Activated CD8-positive, alpha-beta memory T cell treated with anti-CD3 and anti-CD28 coated beads for 36 hours (primary cell): ENCODE measurements around the gene USP2. TPM values are rescaled to one million over a fixed set of nuclear protein-coding genes. Genes with fewer than 3 reads are reported as not detected.

ENCODE experiments used
- CTCF ChIA-PET: fragments of 350-600 bp; sonication (Branson Sonifier 250); formaldehyde crosslinking; loops from one replicate; lab custom pipeline; 2021; ENCODE audit warnings: antibody characterized with exemption; lab: Charles Lee
- POLR2A ChIA-PET: fragments of 350-600 bp; sonication (Branson Sonifier 250); formaldehyde crosslinking; loops from one replicate; lab custom pipeline; 2021; ENCODE audit warnings: antibody characterized with exemption; lab: Charles Lee
- total RNA-seq, 2 experiments: library from RNA; stranded (reverse); gene quantifications; one replicate each; pipeline ENCODE4 v1.2.3, GENCODE V29; 2021

USP2 gene
- total RNA-seq, 2 experiments from 2014 or later = 0.44 to 1.1 TPM

GRCh38 chr11:119309411-119309810 lies 72.1 kb downstream of the USP2 start:
- CTCF ChIA-PET = interaction anchor here (1.2 to 1.7 kb wide), 2 partner anchors 12 to 15 kb away, joined by 3 read pairs; no protein-coding TSS in a partner anchor
- POLR2A ChIA-PET = interaction anchor here (1.1 kb wide), 1 partner anchor 140 kb away, joined by 3 read pairs; no protein-coding TSS in a partner anchor

GRCh38 chr11:119307974-119308373 lies 73.5 kb downstream of the USP2 start:
- POLR2A ChIA-PET = interaction anchor here (0.5 kb wide), 1 partner anchor 695 kb away, joined by 3 read pairs; no protein-coding TSS in a partner anchor

GRCh38 chr11:119307219-119307618 lies 74.3 kb downstream of the USP2 start:
- POLR2A ChIA-PET = no interaction called here
- CTCF ChIA-PET = interaction anchor here (0.6 to 1.7 kb wide), 3 partner anchors 15 to 24 kb away, joined by 4 to 5 read pairs (median 4); no protein-coding TSS in a partner anchor

More at GRCh38 chr11:119307974-119308373, 73.5 kb downstream of the USP2 start:
- CTCF ChIA-PET = interaction anchor here (0.6 to 1.1 kb wide), 3 partner anchors 15 to 111 kb away, joined by 4 to 5 read pairs (median 5); no protein-coding TSS in a partner anchor

GRCh38 chr11:119306373-119306890 lies 75.1 kb downstream of the USP2 start:
- ChIA-PET CTCF (interaction anchor here (1.1 to 1.7 kb wide), 2 partner anchors 15 to 18 kb away, joined by 4 read pairs; no protein-coding TSS in a partner anchor), POLR2A (interaction anchor here (0.7 kb wide), 2 partner anchors 191 to 217 kb away, joined by 3 to 5 read pairs; no protein-coding TSS in a partner anchor)

- ChIA-PET POLR2A (no interaction called here), CTCF (interaction anchor here (1.1 to 1.7 kb wide), 2 partner anchors 16 to 18 kb away, joined by 4 read pairs; no protein-coding TSS in a partner anchor)
These were observed 75.7 kb downstream of the USP2 start for GRCh38 chr11:119305556-119306372.

Other genes starting within 250 kb of the USP2 start
- gene ABCG4, start 232.6 kb downstream of the USP2 start, total RNA-seq = under 1 TPM in 1 of 2 experiments, not detected in 1; 0.08 TPM
- 10 to 100 TPM; 18.2 TPM for gene NLRX1, start 213.0 kb downstream of the USP2 start, total RNA-seq
- gene NHERF4, start 196.2 kb downstream of the USP2 start, total RNA-seq = not detected
- gene CBL, start 175.4 kb downstream of the USP2 start, total RNA-seq = 10 to 100 TPM; 26.3 to 26.9 TPM
- gene MCAM, start 64.6 kb downstream of the USP2 start, total RNA-seq = 1 to 10 TPM; 4.6 to 4.8 TPM
- gene RNF26, start 47.2 kb downstream of the USP2 start, total RNA-seq = 10 to 100 TPM; 32.8 to 33.7 TPM
- not detected for gene C1QTNF5, start 40.8 kb downstream of the USP2 start, total RNA-seq
- gene MFRP, start 35.0 kb downstream of the USP2 start, total RNA-seq = not detected
- under 1 TPM; 0.30 to 0.36 TPM for gene THY1, start 41.5 kb upstream of the USP2 start, total RNA-seq